Activated gamma-delta T cell (primary cell): ENCODE measurements around the gene FGF5.
"Not testable (repeated sequence)": the region's sequence is repeated elsewhere in the genome, so short reads cannot be mapped to it uniquely, and the experiment has no call there.

Experiments
- DNase-seq: peaks from one replicate; lab custom pipeline; 2025; lab: John Stamatoyannopoulos, UW

The FGF5 gene

DNA sequence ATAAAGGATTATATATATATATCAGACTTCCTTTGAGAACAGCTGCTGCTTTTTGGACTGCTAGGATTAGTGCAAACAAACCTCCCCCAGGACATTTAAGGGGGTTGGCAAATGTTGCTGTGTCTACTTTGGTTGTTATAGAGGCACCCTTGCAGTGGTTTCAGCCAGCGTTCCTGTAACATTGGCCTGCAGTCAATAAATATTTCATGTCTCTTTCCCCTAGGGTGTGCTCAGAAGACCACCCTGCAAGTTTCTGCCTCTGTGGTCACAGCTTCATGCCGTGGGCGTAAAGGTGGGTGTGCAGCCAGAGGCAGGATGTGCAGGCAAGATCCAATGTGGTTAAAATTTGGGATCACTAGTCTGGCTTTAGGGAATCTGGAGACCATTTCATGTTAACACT is 28.9 kb downstream of the FGF5 start:
- no peak for DNase-seq

DNA sequence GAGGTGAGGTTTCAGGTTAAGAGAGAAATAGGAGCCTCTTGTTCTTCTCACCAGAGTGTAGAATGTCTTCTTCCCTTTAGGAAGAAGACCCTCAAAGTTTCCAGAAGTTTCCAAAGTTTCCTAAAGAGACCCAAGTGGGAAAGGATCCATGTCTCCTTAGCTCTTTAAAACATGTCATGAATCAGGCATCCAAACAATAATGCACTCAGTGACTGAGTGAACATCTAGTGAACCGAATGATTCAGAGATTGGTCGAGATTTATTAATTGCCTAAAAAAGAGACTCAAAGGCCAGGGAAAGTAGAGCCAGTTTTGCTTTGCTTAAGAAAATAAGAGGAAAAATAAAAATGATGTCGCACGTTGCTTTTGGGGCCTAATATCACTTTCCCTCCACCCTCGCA is 29.4 kb downstream of the FGF5 start:
- no peak for DNase-seq

DNA sequence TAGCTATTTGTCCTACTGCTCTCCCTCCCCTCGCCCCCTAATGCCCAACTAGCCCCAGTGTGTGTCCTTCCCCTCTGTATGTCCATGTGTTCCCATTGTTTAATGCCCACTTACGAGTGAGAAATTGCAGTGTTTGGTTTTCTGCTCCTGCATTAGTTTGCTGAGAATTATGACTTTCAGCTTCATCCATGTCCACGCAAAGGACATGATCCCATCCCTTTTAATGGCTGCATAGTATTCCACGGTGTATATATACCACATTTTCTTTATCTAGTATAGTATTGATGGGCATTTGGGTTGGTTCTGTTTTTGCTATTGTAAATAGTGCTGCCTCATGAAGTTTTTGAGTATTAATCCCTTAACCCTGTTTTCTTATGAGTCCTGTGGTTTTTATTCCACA is 35.4 kb downstream of the FGF5 start:
- DNase-seq: no peak

DNA sequence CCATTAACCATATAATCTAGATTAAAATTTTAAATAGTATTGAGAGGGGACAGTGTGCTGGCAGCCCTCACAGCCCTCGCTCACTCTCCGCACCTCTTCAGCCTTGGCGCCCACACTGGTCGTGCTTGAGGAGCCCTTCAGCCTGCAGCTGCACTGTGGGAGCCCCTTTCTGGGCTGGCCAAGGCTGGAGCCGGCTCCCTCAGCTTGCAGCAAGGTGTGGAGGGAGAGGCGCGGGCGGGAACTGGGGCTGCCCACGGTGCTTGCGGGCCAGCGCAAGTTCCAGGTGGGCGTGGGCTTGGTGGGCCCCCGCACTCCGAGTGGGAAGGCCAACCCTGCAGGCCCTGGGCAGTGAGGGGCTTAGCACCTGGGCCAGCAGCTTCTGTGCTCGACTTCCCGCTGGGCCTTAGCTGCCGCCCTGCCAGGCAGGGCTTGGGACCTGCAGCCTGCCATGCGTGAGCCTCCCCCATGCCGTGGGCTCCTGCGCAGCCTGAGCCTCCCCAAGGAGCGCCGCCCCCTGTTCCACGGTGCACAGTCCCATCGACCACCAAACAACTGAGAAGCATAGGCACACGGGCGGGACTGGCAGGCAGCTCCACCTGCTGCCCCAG is 36.3 kb downstream of the FGF5 start:
- DNase-seq: no peak

DNA sequence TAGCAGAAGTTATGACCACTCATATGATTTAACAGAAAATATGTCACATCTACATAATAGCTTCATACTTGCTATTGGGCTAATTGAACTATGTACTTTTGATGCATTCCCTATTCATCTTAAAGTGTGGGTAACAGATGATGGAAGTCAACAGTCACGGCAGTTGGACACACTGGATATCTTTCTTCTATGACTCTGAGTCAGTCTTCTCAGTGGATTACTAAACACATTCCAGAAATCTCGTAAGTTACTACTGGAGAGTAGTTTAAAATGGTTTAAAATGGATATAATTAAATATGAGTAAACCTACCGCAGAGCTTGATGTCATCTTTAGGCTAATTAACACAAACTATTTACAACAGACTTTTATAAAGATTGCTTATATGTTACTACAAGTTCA is 39.0 kb downstream of the FGF5 start:
- DNase-seq: no peak

DNA sequence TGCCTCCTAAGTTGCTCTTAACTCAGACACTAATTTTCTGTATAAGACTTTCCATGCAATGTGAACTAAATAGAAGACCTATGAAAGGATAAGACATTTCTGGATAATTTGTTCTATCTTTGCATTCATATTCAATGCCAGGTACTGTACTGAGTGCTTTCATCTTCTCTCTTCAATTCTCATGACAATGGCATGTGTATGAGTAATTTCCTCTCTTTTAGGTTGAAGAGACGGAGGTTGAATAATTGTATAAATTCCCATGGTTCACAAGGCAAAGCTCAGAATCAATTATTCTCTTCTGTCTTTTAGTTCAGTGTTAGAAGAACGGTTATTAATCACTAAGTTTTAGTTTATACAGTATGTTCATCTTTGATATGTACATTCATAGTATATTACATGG is 39.8 kb downstream of the FGF5 start:
- no peak for DNase-seq

DNA sequence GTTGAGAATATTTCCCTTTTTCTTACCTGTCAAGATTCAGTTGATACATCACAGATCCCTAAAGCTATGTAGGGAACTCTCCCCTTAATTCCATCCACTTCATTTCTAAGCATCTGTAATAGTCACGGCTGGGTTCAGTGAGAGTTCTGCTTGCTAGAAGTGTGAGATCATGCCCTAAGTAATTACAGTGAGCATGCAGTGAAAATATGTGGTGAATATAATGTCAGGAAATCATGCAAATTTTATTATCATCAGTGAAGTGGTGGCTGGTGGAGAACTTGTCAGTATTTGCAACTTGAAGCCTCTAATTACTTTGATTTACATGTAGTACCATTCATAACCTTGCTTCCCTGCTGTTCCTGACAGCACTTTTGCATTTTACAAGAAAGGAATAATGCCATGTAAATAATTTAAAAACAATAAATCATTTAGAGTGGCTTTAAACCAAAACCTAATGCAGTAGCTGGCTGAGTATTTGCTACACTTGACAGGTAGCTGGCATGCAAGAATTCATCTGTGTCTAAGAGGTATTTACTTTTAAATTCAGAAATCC is 40.8 kb downstream of the FGF5 start:
- DNase-seq: no peak

DNA sequence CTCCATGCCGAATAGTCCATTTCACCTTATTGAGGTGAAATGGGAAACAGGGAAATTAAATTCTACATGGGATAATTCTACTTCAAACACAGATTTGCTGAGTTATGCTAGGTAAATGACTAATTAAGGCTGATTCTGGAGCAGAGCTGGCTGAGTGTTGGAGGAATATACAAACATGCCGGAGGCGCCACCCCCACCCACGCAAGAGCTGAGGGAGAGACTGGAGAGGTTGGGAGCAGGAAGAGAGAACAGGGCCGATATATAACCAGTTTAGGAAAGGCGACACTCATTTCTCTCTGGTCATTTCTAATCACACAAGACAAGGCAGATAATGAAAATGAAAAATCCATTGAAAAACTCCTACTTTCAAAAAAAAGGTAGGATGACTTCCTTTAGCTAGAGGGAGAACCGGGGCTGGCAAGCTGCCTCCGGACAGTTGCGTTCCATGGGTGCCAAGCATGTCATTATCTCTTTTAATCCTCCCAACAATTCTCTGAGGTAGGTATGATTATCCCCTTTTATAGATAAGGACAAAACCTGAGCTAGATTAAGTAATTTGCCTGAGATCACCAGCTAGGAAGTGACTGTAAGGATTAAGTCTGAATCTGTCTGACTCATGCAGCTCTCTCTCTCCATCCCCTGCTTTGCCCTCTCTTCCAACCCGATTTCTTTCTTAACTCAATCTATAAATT is 41.5 kb downstream of the FGF5 start:
- no peak for DNase-seq

DNA sequence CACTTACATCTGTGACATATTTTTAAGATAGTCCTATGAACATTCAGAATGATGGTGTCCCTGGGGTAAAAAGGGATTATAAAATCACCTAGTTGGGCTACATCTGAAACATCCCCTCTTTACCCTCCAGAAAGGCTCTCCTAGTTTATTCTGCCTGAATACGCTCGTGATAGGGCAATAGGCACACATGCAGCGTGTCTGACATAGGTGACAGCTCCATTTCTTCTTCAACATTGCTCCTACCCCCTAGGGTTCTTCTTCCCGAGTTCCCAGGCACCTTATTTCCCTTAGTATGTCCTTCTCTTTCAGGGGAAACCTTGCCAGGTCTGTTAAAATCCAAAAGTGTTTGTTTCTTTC is 42.0 kb downstream of the FGF5 start:
- no peak for DNase-seq

DNA sequence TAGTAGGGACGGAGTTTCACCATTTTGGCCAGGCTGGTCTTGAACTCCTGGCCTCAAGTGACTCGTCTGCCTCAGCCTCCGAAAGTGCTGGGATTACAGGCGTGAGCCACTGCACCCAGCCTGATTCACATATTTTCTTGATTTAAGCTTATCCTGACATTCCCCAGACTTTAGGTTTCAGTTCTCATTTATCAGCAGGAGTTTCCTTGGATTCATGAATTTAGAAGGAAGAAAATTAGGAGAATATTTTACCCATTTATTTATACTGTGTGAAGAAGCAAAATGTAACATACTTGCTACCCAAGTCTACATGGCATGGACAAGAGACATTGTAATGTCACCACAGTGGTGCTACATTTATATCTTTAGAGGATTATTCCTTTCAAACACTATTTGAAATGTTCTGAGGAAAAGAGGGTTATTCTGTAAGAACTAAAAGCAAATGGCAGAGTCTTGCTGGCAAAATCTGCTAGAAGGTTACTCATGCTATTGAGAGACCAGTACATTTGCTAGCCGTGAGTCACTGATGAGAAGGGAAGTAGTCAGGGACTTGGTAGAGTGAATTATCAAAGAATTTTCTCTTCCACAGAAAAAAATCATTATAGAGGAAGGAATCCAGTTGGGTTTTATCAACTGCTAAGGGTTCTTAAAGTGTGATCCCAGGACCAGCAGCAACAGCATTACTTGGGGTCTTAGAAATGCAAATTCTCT is 43.0 kb downstream of the FGF5 start:
- DNase-seq: no peak

DNA sequence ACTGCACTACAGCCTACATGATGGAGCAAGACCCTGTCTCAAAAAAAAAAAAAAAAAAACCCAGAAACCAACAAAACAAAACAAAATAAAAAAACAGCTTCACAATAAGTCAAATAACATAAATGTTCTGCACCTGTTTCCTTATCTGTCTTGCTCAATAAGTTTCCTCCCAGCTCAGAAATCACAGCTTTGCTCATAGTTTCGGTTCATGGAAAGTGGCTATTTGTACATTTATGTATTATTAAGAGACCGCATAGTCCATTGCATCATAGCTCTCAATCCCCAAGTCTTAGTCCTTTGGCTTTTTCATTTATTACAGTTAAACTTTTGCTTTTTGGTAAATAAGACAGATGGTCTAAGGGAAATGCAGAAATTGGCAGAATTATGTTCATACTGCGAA is 44.7 kb downstream of the FGF5 start:
- DNase-seq: no peak

DNA sequence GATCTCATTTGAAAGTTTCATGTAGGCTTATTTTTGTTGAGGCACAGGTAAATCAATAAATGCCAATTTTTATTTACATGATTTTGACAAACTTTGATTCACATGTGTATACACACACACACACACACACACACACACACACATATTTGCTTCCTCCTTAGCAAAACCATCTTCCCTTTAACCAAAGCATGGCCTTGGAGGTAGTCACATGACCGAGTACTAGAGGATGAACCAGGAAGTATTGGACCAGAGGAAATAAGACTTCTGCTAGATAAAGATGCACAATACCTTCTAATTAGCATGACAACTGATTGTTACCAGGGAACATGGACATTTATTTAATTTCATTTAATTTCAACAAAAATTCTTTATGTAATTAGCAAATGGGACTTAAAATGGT is 45.7 kb downstream of the FGF5 start:
- DNase-seq: no peak

DNA sequence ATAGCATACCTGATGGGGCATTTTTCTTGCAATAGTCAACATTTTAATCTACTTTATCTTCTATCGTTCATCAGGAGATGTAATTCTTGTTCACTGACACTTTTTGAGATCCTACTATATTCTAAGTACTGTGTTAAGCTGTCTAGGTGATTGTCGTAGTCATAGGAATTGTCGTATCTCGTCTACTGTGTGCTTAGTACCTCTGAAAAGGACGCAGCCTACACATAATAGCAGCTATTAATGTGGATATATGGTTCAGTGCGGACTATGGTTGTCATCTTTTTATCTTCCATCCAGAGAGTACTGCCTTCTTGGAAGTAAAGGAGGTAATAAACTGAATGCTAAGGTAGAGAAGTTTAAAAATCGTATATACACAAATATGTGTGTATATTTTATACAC is 47.2 kb downstream of the FGF5 start:
- no peak for DNase-seq

DNA sequence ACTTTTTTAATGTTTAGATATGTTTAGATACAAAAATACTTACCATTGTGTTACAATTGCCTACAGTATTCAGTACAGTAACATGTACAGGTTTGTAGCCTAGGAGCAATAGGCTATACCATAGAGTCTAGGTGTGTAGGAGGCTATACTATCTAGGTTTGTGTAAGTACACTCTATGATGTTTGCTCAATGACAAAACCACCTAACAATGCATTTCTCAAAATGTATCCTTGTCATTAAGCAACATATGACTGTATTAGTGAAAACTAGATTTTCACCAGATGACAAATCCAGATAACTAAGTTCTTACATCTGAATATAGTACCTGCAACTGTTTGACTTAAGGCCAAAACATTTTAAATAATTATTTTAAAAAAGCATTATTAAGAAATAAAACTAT is 49.4 kb downstream of the FGF5 start:
- not testable (repeated sequence) for DNase-seq

DNA sequence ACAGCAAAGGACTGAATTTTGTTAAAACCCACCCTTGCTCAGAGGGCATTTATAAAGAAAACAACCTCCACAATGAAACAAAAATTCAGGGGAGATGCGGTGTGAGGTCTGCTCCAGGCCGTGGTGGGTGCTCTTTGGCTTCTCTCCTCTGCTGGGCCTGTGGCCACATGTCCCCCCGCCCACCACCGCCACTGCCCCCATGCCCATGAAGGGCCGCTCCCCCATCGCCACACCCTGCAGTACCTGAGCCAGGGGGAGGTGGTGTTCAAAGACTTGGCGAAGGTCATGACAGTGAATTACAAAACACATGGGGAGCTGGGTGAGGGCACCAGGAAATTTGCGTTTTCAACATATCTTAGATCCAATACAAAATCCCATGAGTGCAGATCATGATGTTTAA is 54.9 kb downstream of the FGF5 start:
- no peak for DNase-seq

DNA sequence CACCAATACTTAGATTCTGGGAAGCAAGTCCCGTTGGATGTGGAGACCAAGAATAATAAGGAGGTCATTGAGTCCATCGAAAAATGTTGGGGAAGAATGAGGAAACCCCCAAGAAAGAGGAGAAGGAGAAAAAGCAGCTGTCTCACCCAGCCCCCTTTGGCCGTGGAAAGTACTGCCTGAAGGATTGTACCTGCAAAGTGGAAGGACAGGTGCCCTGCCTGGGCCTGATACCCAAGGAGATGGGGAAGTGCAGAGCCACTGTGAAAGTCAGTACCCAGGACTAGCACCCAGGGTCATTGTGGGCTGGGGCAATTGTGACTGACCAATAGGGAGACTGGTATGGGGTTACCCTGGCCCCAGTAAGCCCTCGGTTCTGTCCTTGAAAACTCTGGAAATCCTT is 55.3 kb downstream of the FGF5 start:
- no peak for DNase-seq

DNA sequence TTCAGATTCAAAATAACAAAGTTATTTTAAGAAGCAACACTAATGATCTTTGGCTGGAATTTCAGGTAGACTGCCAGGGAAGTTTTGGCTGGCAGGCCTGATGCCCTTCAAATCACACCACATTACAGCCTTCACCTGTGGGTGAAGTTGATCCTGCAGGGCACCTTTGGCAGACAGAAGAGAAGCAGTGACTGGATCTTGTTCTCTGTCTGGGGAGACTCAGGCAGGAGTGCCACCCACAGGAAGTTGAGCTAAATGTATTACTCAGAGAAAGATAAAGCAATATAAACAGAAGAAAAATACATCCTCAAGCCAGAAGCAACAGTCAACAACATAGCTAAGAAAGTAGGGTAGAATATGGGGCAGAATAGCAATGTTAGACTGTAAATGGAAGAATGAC is 56.3 kb downstream of the FGF5 start:
- no peak for DNase-seq

DNA sequence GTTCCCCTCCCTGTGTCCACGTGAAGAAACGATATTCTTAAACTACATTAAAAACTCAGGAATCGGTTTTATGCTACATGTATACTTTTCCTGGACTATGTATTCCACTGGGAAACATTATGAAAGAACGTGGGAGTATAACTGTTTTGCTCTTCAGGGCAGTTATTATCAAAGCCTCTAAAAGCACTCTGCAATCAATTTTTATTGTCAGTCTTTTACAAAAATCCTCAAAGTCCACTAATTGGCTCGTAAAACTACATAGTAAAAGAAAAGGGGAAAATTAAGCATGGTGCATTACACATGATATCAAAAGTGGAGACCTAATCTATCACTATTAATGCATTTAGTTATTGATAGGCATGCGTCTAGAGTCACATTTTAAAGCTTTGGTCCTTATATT is 57.7 kb downstream of the FGF5 start:
- no peak for DNase-seq

DNA sequence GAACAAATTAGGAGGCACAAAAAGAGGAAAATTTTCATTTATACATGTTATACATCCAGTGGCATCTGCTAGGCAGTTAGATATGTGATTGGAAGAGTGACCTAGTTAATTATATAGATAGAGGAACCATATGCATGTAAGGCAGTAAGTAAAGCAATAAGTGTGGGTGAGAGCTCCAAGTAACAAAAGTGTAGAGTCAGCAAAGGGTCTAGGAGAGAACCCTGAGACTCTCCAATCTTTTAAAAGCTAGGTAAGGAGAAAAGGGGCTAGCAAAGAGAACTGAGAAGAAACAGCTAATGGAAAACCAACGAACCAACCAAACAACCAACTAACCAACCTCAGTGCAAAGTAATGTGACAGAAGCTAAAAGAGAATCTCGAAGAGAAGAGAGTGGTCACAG is 65.2 kb downstream of the FGF5 start:
- no peak for DNase-seq

DNA sequence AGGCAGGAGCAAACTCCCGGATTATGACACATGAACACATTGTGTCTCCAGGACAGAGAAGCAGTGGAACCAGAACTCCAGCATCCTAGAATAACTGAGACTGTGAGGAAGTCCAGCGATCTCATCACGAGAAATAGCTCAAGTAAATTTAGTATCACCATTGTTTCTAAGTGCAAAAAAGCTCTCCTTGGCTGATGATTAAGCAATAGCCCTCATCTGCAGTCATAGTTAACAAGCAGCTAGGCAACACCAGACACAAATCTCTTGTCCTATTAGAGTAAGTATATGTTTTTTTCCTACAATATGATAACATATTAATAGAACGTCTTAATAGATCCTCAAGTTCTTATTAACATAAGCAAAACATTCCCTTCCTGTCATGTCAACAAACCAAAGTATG is 66.7 kb downstream of the FGF5 start:
- no peak for DNase-seq

DNA sequence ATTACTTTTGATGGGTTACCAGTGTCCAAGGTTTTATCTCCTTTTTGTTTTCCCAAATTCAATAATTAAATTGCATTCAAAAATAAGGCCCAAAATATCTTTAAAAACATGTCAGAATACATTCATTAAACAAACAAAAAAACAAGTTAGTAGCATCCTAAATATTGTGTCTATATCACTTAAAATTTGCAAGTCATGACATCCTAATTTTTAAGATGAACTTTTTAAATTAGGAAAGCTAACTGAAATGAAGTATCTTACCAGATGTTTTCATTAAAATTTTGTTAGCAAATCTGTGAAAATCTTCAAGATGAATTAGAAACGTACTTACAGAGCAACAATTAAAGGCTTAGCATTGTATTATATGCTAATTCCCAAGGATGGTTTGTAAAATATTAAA is 68.1 kb downstream of the FGF5 start:
- DNase-seq: no peak

DNA sequence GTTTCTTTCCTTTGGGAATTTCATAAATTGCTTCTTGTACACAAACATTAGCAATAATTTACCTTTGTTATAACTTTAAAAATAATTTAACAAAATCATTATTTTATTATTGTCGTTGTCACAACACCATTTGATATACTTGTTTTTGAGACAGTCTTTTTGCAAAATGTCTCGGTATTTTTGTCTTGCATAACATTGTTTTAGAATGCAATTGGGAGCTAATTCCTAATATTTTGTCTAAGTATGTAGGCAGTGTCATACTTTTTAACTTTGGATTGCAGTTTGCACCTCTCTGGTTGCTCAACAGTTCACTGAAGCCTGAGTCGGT is 68.7 kb downstream of the FGF5 start:
- DNase-seq: no peak

DNA sequence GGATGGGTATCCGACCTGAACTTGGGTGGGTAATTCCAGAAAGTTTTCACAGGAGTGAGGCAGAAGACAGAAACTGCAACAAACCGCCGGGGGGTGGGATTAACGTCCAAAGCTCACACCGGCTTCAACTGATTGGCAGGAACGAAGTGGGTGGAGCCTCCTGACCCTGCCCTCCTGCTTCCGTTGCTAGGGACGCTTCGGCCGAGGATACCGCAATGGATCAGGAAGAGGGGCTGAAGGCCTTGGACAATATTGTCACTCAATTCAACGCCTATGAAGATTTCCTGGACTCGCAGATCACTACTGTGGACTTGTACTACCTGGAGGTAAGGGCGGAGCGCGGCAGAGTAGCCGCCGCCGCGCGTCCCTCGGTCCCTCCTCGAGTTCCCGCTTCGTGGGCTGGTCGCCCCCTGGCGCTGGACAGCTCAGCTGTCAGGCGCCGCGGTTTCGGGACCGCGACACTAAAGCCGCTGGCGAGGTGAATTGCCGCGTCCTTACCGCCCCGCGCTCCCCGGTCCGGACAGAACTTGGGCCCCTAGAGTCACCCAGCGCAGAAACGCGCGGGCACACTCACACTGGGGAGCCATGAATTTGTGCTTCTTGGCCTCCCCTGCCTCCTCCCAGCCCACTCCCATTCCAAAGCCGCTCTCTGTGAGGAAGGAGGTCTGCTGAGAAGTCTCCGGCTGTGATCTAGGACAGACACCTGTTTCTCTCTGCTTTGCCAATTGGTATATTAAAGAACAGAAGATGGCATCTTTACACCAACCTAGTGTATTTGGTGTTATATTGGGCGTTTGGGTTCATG is 69.3 kb downstream of the FGF5 start, which contains the start of gene CFAP299:
CFAP299 (plus strand) TSS at position 177 of the 805 bp plus-strand sequence.
- DNase-seq: no peak
